PC-9 (cell line): ENCODE results near the gene BTRC.
"Not testable (repeated sequence)": the region's sequence is repeated elsewhere in the genome, so short reads cannot be mapped to it uniquely, and the experiment has no call there.

Experiments used
- CTCF ChIP-seq: fragments of 200-600 bp; sonication (generic); conservative IDR thresholded peaks from 2 replicates; pipeline ENCODE4 v1.6.1; 2017; ENCODE audit warnings: mixed run types, antibody characterized with exemption, mild to moderate bottlenecking, moderate library complexity
- EZH2 ChIP-seq: fragments of 200-600 bp; sonication (generic); IDR thresholded peaks from 2 replicates; pipeline ENCODE4 v1.8.0; 2017; ENCODE audit warnings: antibody characterized with exemption, low read depth

DNA sequence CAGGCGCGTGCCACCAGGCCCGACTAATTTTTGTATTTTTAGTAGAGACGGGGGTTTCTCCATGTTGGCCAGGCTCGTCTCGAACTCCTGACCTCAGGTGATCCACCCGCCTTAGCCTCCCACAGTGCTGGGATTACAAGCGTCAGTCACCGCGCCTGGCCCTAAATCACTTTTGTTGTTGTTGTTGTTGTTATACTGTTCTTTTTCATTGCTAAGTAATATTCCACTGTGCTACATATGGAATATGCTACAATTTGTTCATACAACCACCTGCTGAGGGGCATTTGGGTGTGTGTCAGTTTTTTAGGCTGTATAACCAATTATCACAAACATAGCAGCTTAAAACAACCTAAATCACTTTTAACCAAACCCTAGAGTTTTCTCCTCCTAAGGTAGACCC, 1.1 kb upstream of the BTRC start:
- TF ChIP-seq CTCF, EZH2: not testable (repeated sequence)
